Activated CD8-positive, alpha-beta T cell treated with anti-CD3 and anti-CD28 coated beads, Interleukin-2, amount 10 ng/mL, durations not matched to agents 7 days and 5 days (primary cell): Measurements from ENCODE around the gene GALR2. TPM values are rescaled to one million over a fixed set of nuclear protein-coding genes. Genes with fewer than 3 reads are reported as not detected.
A peak's percentile ranks its signal among the peaks of the same experiment; 100 is the strongest.

Source experiments
- ATAC-seq: fragments of 150-1000 bp; cut with Tn5 transposase; one replicate; pipeline ENCODE4 v1.10.0; 2021; ENCODE audit warnings: moderate library complexity
- CTCF ChIA-PET: fragments of 350-600 bp; sonication (Branson Sonifier 250); formaldehyde crosslinking; loops from one replicate; lab custom pipeline; 2021; ENCODE audit warnings: antibody characterized with exemption; lab: Charles Lee
- POLR2A ChIA-PET: fragments of 350-600 bp; sonication (Branson Sonifier 250); formaldehyde crosslinking; loops from one replicate; lab custom pipeline; 2021; ENCODE audit warnings: antibody characterized with exemption; lab: Charles Lee
- DNase-seq: peaks from one replicate; pipeline ENCODE4 v3.0.0-alpha.2; 2020
- H3K27ac Mint-ChIP-seq: one replicate; pipeline ENCODE4 v1.8.0; 2021; ENCODE audit warnings: mild to moderate bottlenecking, mixed read lengths
- H3K27me3 Mint-ChIP-seq: one replicate; pipeline ENCODE4 v1.8.0; 2021; ENCODE audit warnings: low read depth, mixed read lengths
- H3K36me3 Mint-ChIP-seq: one replicate; pipeline ENCODE4 v1.8.0; 2021; ENCODE audit warnings: low read depth, mixed read lengths
- H3K4me1 Mint-ChIP-seq: one replicate; pipeline ENCODE4 v1.8.0; 2021; ENCODE audit warnings: low read depth, mixed read lengths
- H3K4me3 Mint-ChIP-seq: one replicate; pipeline ENCODE4 v1.8.0; 2021; ENCODE audit warnings: mild to moderate bottlenecking, mixed read lengths
- H3K9me3 Mint-ChIP-seq: one replicate; pipeline ENCODE4 v1.8.0; 2022; ENCODE audit warnings: mixed read lengths; ENCODE audit not compliant: insufficient read depth
- total RNA-seq, 2 experiments: library from RNA; stranded (reverse); gene quantifications; one replicate each; pipeline ENCODE4 v1.2.3, GENCODE V29; 2021

GALR2 gene
- total RNA-seq, 2 experiments from 2014 or later = 0.18 TPM; not detected in 1

DNA sequence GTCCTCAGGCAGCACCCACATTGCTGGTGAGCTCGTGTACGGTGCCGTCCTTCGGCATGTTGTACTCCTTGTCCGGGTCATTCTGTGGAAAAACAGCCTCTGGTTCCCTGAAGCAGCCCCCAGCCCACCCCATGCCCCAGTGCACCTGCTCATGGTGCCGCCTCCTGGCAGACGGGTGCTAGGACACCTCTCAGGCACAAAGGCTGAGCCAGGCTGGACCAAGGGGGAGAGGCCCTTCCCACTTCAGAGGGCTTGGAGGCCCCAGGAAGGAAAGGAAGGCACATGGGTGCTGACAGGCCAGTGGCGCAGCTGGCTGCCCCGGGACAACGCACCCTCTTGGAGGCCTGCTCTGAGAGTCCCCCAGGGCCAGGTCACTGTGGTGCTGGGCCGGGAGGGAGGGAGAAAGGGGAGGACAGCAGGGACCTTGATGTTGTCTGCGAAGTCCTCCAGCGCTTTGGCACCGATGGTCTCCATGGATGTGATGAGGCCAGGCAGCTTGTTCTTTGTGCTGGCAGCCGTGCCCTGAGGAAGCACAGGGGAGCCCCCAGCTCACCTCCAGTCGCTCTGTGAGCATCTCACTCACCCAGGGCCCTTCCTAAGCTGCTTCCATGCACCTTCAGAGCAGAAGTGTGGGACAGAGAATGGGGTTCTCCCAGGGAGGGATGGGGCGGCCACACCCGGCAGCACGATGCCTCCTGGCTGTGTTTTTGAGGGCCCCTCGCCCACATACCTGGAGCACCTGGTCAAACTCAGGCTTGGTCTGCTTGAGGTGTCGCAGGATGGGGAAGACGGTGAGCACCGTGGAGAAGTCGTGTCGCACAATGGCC lies 13.7 kb downstream of the GALR2 start:
- no peaks in the 10 kb centered on the region for H3K27me3 Mint-ChIP-seq
- H3K4me1 Mint-ChIP-seq = peaks cover 2% of the 10 kb centered on the region
- H3K9me3 Mint-ChIP-seq = no peaks in the 10 kb centered on the region
- ATAC-seq = no peak
- DNase-seq = no peak
- H3K4me3 Mint-ChIP-seq = no peak overlapping the region
- peaks cover 25% of the 10 kb centered on the region for H3K36me3 Mint-ChIP-seq
- H3K27ac Mint-ChIP-seq = no peak overlapping the region
- CTCF ChIA-PET = no interaction called here
- POLR2A ChIA-PET = no interaction called here

DNA sequence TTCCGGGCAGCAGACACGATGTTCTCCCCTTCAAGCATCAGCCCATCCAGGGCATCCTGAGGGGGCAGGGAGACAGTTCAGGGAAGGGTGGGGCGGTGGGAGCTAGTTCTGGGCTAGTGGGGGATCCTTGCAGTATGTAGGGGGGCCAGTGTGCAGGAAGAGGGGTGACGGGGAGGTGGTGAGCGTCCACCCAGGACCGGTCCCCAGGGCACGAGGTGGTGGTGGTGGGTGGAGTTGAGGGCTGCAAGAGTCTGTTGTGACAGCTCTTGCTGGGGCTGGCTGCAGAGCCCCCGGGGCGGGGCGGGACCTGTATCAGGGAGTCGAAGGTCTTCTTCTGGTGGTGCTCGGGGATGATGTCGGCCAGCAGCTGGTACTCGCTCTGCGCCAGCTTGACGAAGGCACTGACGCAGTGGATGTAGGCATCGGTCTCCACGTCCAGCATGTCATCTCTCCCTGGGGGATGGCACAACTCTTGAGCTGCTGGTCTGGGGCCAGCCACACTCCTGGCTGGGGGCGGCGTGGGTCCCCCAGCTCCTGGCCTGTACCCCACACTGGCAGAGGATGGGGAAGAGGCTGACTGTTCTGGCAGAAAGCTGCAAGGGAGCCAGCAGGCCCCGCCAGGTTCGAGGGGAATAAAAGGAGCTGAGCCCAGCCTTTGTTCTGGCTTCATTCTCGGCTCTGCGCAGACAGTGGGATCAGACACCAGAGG lies 14.4 kb downstream of the GALR2 start:
- Mint-ChIP-seq H3K27ac (no peak overlapping the region), H3K4me3 (no peak overlapping the region), H3K36me3 (peaks cover 30% of the 10 kb centered on the region), H3K9me3 (no peaks in the 10 kb centered on the region), H3K27me3 (no peaks in the 10 kb centered on the region), H3K4me1 (peaks cover 2% of the 10 kb centered on the region)
- CTCF ChIA-PET = interaction anchor here (0.9 kb wide), 1 partner anchor 191 kb away, joined by 4 read pairs; no protein-coding TSS in a partner anchor
- ATAC-seq (no peak), DNase-seq (no peak)
- POLR2A ChIA-PET = interaction anchor here (0.6 to 1.1 kb wide), 2 partner anchors 10 to 450 kb away, joined by 3 to 4 read pairs; partner anchors contain the start of gene ZACN

DNA sequence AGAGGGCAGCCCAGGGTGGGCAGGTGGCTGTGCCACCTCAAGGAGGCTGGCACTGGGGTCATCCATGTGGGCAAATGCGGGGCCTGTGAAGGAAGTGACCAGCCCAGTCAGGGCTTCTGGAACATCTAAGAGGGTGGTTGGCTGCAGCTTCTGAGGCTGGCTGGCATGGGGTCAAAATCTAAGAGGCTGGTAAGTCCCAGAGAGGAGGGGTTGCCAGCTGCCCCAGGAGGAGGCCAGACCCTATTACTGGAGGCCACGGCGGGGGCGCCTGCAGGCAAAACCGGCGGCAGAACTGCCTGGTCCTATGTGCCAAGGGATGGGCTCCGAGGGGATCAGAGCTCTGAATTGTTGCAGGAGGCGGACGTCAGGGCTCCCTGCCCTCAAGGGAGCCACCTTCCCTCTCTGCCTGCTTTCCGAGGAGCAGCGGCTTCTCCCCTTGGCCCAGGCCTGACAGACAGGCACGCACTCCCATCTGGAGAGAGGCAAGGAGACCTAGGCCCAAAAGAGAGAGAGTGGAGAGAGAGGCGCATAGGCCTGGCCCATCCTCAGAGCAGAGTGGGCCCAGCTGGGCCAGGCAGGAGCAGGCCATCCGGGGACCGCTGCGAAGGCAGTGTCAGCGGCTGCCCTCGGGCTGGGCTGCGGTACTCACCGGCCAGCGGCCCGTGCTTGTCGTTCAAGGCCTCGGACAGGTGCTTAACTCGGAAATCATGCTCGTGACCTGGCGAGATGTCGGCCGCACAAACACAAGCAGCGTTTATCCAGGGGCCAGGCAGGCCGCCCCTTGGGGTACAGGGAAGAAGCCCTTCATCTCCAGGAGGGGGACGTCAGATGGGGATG lies 15.3 kb downstream of the GALR2 start:
- Mint-ChIP-seq H3K27me3 (no peaks in the 10 kb centered on the region), H3K27ac (no peak overlapping the region), H3K9me3 (no peaks in the 10 kb centered on the region), H3K4me1 (peaks cover 2% of the 10 kb centered on the region), H3K36me3 (peaks cover 31% of the 10 kb centered on the region), H3K4me3 (no peak overlapping the region)
- ChIA-PET CTCF (interaction anchor here (0.9 kb wide), 1 partner anchor 190 kb away, joined by 4 read pairs; no protein-coding TSS in a partner anchor), POLR2A (interaction anchor here (0.6 to 1.1 kb wide), 4 partner anchors 11 to 450 kb away, joined by 3 to 4 read pairs (median 4); partner anchors contain the start of genes EXOC7 and ZACN)
- ATAC-seq (no peak), DNase-seq (no peak)

DNA sequence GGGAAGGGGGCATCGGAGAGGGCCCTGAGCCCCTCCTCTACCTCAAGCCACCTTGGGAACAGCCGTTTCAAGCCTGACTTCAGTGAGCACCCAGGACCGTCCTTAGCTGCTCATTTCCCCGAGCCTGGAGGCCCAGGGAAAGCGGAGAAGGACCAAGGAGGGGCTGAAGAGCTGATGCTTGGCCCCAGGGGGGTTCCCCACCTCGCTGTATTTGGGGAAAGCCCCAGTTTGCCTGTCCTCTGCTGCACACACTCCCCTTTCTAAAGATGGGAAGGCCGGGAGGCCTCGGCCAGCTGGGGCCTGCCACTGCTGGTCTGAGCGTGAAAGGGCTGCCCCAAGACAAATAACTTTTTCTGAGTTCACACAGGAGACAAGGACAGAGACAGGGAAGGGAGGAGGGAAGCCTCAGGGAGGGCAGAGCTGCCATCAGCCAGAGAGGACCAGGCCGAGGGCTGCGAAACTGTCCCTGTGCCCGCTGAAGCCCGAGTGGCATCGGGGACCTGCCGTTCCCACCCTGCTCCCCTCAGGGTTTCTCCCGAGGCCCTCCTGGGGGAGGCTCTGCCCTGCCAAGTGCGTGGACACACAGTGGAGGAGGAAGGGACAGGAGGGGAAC lies 16.0 kb downstream of the GALR2 start:
- peaks cover 2% of the 10 kb centered on the region for H3K4me1 Mint-ChIP-seq
- ChIA-PET POLR2A (interaction anchor here (0.6 to 1.1 kb wide), 3 partner anchors 13 to 45 kb away, joined by 3 to 4 read pairs (median 4); partner anchors contain the start of gene EXOC7), CTCF (no interaction called here)
- ATAC-seq (no peak), DNase-seq (no peak)
- no peaks in the 10 kb centered on the region for H3K27me3 Mint-ChIP-seq
- H3K27ac Mint-ChIP-seq = no peak overlapping the region
- H3K9me3 Mint-ChIP-seq = no peaks in the 10 kb centered on the region
- H3K4me3 Mint-ChIP-seq = no peak overlapping the region
- peaks cover 30% of the 10 kb centered on the region for H3K36me3 Mint-ChIP-seq

DNA sequence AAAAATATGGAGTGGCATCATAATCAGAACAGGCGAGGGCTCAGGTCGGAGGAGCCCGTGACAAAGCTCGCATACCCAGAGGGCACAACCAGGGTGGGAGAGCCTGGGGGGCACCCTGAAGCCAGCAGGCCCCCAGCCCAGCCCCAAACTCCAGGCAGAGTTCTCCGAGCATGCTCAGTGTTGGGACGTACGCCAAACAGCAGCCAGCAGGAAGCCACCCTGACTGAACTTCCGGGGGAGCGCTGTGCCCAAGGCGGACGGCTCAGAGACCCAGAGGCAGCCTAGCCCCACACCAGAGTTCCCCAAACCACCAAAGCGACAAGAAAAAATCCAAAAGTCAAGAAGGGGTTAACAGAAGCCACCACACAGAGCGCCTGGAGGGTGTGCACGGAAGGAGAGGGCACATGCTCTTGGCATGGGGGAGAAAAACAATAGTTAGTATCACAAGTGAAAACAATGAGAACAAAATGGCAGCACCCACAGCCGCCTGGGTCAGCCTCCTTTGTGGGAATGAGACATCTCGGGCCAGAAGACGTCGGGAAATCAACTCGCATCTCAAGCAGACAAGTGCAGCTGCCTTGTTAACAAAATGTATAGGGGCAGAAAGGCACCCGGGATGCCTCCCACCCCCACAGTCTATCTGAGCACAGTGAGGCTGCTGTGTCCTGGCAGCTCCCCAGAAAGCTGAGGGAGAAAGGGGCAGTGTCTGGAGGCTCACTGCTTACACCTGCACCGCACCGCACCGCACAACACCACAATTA lies 17.1 kb downstream of the GALR2 start:
- Mint-ChIP-seq H3K4me3 (no peak overlapping the region), H3K9me3 (no peaks in the 10 kb centered on the region), H3K27me3 (no peaks in the 10 kb centered on the region), H3K27ac (peak overlapping the region; percentile 62), H3K36me3 (peaks cover 33% of the 10 kb centered on the region), H3K4me1 (peaks cover 2% of the 10 kb centered on the region)
- no peak for DNase-seq
- CTCF ChIA-PET = interaction anchor here (0.7 kb wide), 1 partner anchor 293 kb away, joined by 3 read pairs; the partner anchor contains the start of gene SPHK1
- POLR2A ChIA-PET = interaction anchor here (1.1 to 2.2 kb wide), 3 partner anchors 11 to 14 kb away, joined by 4 to 8 read pairs (median 4); partner anchors contain the start of gene EXOC7
- ATAC-seq = peak; percentile 25

DNA sequence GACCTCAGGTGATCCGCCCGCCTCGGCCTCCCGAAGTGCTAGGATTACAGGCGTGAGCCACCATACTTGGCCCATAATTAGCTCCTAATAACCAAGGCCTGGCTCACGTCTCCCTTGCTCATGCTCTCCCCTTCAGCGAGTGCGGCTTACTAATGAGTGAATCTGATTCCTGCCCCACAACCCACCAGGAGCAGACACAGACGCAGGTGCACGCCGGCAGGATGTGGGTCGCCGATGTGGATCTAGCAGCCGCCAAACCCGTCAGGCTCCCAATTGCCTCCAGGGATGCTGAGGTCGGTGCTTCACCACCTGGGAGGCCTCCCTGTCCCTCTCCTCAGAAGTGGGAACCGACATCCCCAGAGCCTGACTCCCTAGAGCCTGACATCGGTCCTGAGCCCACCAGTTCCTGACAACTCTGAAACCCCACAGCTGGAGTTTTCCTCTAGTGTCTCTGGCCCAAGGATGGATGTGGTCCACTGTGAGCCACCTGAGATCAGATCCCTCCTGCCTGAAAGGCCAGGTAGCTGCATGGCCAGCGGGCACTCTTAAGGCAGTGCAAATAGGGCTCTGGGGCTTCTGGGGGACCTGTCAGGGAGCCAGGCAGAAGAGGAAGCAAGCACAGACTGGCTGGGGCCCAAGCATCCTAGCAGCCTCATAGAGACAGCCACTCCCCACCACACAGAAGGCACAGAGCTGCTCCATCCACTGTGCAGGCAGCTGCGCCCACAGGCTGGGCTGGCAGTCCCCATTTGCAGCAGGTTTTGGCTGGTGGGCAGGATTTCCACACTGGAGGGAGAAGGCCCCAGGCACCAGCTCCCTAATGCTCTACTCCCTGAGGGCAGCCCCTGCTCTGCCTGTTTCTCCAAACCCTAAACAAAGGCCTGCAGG lies 18.2 kb downstream of the GALR2 start:
- Mint-ChIP-seq H3K4me3 (no peak overlapping the region), H3K27me3 (no peaks in the 10 kb centered on the region), H3K4me1 (peaks cover 2% of the 10 kb centered on the region), H3K36me3 (peaks cover 39% of the 10 kb centered on the region), H3K27ac (peak overlapping the region; percentile 46), H3K9me3 (no peaks in the 10 kb centered on the region)
- no peak for DNase-seq
- ChIA-PET POLR2A (interaction anchor here (0.7 to 2.2 kb wide), 3 partner anchors 11 to 15 kb away, joined by 4 to 8 read pairs (median 5); partner anchors contain the start of gene EXOC7), CTCF (interaction anchor here (0.7 kb wide), 1 partner anchor 292 kb away, joined by 3 read pairs; the partner anchor contains the start of gene SPHK1)
- ATAC-seq = no peak

DNA sequence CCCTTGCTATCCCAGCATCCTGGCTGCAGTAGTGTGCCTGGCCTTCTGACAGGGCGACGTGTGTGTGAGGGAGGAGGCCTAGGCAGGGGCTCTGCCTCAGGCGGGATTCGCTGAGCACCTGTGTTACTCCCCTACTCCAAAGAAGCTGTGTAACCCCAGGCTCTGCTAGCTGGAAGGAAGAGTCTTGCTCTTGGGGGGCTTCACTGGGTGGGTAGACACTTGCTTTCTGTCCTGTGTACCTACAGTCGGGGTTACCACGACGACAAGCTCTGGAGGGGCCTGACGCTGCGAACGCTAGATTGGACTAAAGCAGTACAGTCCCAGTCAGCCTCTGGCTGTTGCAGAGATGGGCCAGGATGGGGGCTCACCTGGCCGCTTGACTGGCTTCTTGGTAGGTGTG lies 19.5 kb downstream of the GALR2 start:
- ChIA-PET CTCF (no interaction called here), POLR2A (no interaction called here)
- no peak for DNase-seq
- Mint-ChIP-seq H3K27me3 (no peaks in the 10 kb centered on the region), H3K36me3 (peaks cover 37% of the 10 kb centered on the region), H3K27ac (no peak overlapping the region), H3K4me3 (no peak overlapping the region), H3K4me1 (peaks cover 2% of the 10 kb centered on the region), H3K9me3 (no peaks in the 10 kb centered on the region)
- ATAC-seq = no peak

DNA sequence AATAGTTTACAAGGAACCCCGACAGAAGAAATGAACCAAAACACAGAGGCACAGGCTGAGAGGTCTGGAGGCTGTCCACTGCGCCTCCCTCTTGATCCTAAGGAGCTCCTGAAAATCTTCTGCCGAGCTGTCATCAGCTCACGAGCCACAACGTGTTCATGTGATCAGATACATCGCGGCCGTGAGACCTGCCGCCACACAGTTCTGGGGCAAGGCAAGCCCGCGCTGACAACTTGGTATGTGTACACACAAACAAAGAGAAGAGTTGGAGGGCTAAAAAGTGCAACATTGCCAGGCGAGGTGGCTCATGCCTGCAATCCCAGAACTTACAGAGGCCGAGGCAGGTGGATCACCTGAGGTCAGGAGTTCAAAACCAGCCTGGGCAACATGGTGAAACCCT lies 21.4 kb downstream of the GALR2 start:
- no peak for DNase-seq
- POLR2A ChIA-PET = interaction anchor here (1.0 kb wide), 1 partner anchor 8 kb away, joined by 3 read pairs; no protein-coding TSS in a partner anchor

DNA sequence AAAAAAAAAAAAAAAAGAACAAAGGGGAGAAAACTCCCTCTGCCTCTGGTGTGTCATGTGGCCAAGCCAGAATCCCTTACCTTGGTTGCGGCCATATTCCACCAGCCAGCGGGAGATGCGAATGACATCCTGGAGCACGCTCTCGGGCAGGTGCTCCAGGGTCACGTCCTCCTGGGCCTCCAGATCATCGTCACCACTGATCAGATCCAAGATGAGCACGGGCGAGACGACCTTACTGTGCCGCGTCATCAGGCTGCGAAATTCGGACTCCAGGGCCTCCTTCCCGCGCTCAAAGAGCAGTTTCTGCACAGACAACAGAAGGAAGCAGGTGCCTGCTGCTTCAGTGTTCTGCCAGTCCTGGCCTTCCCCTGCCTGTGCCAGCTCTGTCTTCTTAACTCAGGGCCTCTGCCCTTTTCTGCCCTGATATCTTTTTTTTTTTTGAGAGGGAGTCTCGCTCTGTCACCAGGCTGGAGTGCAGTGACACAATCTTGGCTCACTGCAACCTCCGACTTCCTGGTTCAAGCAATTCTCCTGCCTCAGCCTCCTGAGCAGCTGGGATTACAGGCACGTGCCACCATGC lies 23.2 kb downstream of the GALR2 start:
- ChIA-PET POLR2A (no interaction called here), CTCF (no interaction called here)
- no peak overlapping the region for H3K4me3 Mint-ChIP-seq
- H3K9me3 Mint-ChIP-seq = no peaks in the 10 kb centered on the region
- no peak for ATAC-seq
- DNase-seq = no peak
- H3K36me3 Mint-ChIP-seq = peaks cover 51% of the 10 kb centered on the region
- H3K27ac Mint-ChIP-seq = no peak overlapping the region
- H3K27me3 Mint-ChIP-seq = no peaks in the 10 kb centered on the region
- H3K4me1 Mint-ChIP-seq = peaks cover 18% of the 10 kb centered on the region

More for the DNA sequence above, 21.4 kb downstream of the GALR2 start:
- H3K4me1 Mint-ChIP-seq = peaks cover 5% of the 10 kb centered on the region
- peaks cover 47% of the 10 kb centered on the region for H3K36me3 Mint-ChIP-seq
- H3K9me3 Mint-ChIP-seq = no peaks in the 10 kb centered on the region
- no peak overlapping the region for H3K27ac Mint-ChIP-seq
- H3K4me3 Mint-ChIP-seq = no peak overlapping the region
- CTCF ChIA-PET = interaction anchor here (1.0 to 1.4 kb wide), 4 partner anchors 8 to 184 kb away, joined by 3 to 7 read pairs (median 4); partner anchors contain the start of gene EXOC7
- ATAC-seq = no peak
- H3K27me3 Mint-ChIP-seq = no peaks in the 10 kb centered on the region
